Stomach (tissue), 9 donors: ENCODE results near the gene L3MBTL4. TPM values are rescaled to one million over a fixed set of nuclear protein-coding genes. Genes with fewer than 3 reads are reported as not detected.
A peak's percentile ranks its signal among the peaks of the same experiment; 100 is the strongest.

Experiments
- DNase-seq, 2 donors: peaks; one replicate each; pipeline versions ENCODE4 v3.0.0 to v3.0.0-alpha.2; 2013 to 2019
- H3K27ac ChIP-seq, 5 donors: fragments of 200-600 bp in 4 of 5; sonication (generic) in 4 of 5; one replicate each; pipeline ENCODE4 v1.5.1; 2013 to 2019; ENCODE audit warnings: mild to moderate bottlenecking in 1 of 5, moderate library complexity in 1 of 5
- H3K27me3 ChIP-seq, 3 donors: fragments of 200-600 bp; sonication (generic); one replicate each; pipeline ENCODE4 v1.5.1; 2017 to 2019; ENCODE audit warnings: mixed run types in 1 of 3
- H3K36me3 ChIP-seq, 4 donors: fragments of 200-600 bp; sonication (generic); 1 replicate in 3 of 4; 2 replicates in 1 of 4; pipeline ENCODE4 v1.5.1; 2016 to 2019
- H3K4me1 ChIP-seq, 4 donors: fragments of 200-600 bp; sonication (generic); one replicate each; pipeline ENCODE4 v1.5.1; 2016 to 2019
- H3K4me3 ChIP-seq, 4 donors: fragments of 200-600 bp; sonication (generic) in 3 of 4; one replicate each; pipeline ENCODE4 v1.5.1; 2016 to 2019; ENCODE audit warnings: mild to moderate bottlenecking in 1 of 4
- H3K9me3 ChIP-seq, 4 donors: fragments of 200-600 bp; sonication (generic); one replicate each; pipeline ENCODE4 v1.5.1; 2016 to 2019
- EP300 ChIP-seq: sonication (generic); formaldehyde crosslinking; IDR thresholded peaks from one replicate; pipeline ENCODE4 v1.6.1; 2017; ENCODE audit warnings: antibody characterized with exemption
- POLR2A ChIP-seq, 4 donors: fragments of 450-650 bp; IDR thresholded peaks; one replicate each; pipeline ENCODE4 v1.6.1; 2016; ENCODE audit warnings: antibody characterized with exemption in 4 of 4, control low read depth in 2 of 4, mild to moderate bottlenecking in 1 of 4, moderate library complexity in 1 of 4
- POLR2AphosphoS5 ChIP-seq, 3 donors: sonication (generic); formaldehyde crosslinking; IDR thresholded peaks; one replicate each; pipeline ENCODE4 v1.6.1; 2016; ENCODE audit warnings: antibody characterized with exemption in 3 of 3
- WGBS, 5 donors: extraction: QIAGEN DNeasy Blood & Tissue Kit in 3 of 5; methylation state at CpG; one replicate each; pipeline versions ENCODE4 v1.1.5 to v1.1.7; 2013 to 2018; 5-methylcytosine and 5-hydroxymethylcytosine counted together
- intact Hi-C: fragments of 100-400 bp; cut with DNase I; formaldehyde crosslinking; loops from one replicate; pipeline ENCODE4 v1.15.1; 2023; ENCODE audit warnings: low total_unique reads
- polyA plus RNA-seq, 3 donors: library from polyadenylated mRNA; stranded (reverse); fragments of 200-250 nt; gene quantifications; one replicate each; pipeline ENCODE4 v1.2.3, GENCODE V29; 2013
- total RNA-seq, 5 donors: library from RNA; depleted of rRNA; stranded (reverse); fragments of >200 nt; gene quantifications; one replicate each; pipeline versions ENCODE4 v1.1.0 to v1.2.3, GENCODE V29; 2014 to 2016
- TF ChIP-seq, protein P1 (sequence below), 7 experiments: fragments of 450-650 bp in 4 of 7; fragments of 200-600 bp in 3 of 7; sonication (generic) in 3 of 7; IDR thresholded peaks; one replicate each; pipeline ENCODE4 v1.5.1; 2016 to 2019; ENCODE audit warnings: antibody characterized with exemption in 7 of 7, control low read depth in 2 of 7, mild to moderate bottlenecking in 1 of 7
- donor health status: healthy with polysubstance abuse.
- donor health status: Bipolar disorder and iron deficiency.
- donor health status: healthy.

Gene L3MBTL4
- total and polyA plus RNA-seq, 8 donors, result 1.9 to 23.3 (median 7.6) TPM

DNA sequence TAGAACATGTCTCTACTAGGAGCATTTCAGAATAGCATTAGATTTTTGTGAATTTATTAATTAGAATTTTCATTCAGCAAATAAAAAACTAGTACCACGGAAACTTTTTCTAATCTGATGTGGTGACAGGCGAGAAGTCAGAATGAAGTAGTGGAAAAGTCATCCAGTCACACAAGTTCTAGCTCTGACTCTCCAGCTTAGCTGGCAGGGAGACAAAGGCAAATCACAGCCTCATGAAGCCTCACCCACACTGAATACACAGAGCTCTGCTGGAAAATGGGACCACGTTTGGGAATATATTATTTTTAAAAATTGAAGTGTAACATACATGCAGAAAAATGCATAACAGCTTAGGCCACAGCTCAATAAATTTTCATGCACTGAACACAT is 86.1 kb downstream of the L3MBTL4 start:
- peak; percentile 33 to 51 for DNase-seq
- H3K4me3 ChIP-seq, result no peak overlapping the region
- peaks cover 0 to 11% (median 8%) of the 10 kb centered on the region in 4 donors for H3K9me3 ChIP-seq
- peaks cover 0 to 8% (median 4%) of the 10 kb centered on the region in 4 donors for H3K36me3 ChIP-seq
- no peaks in the 10 kb centered on the region for H3K27me3 ChIP-seq
- H3K4me1 ChIP-seq, result peaks cover 0 to 12% (median 9%) of the 10 kb centered on the region in 4 donors
- no peak for TF ChIP-seq POLR2AphosphoS5 (IDR thresholded peaks at IDR 0.05)
- TF ChIP-seq, protein P1, sequence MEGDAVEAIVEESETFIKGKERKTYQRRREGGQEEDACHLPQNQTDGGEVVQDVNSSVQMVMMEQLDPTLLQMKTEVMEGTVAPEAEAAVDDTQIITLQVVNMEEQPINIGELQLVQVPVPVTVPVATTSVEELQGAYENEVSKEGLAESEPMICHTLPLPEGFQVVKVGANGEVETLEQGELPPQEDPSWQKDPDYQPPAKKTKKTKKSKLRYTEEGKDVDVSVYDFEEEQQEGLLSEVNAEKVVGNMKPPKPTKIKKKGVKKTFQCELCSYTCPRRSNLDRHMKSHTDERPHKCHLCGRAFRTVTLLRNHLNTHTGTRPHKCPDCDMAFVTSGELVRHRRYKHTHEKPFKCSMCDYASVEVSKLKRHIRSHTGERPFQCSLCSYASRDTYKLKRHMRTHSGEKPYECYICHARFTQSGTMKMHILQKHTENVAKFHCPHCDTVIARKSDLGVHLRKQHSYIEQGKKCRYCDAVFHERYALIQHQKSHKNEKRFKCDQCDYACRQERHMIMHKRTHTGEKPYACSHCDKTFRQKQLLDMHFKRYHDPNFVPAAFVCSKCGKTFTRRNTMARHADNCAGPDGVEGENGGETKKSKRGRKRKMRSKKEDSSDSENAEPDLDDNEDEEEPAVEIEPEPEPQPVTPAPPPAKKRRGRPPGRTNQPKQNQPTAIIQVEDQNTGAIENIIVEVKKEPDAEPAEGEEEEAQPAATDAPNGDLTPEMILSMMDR (IDR thresholded peaks at IDR 0.05), result no peak
- no peak for TF ChIP-seq POLR2A (IDR thresholded peaks at IDR 0.05)
- no peak for TF ChIP-seq EP300
- no peak overlapping the region for H3K27ac ChIP-seq
- WGBS, 5 donors, result 22 to 36% (median 32%) methylated on average over 3 of the region's 3 CpGs
- intact Hi-C loops, result no loop called here

DNA sequence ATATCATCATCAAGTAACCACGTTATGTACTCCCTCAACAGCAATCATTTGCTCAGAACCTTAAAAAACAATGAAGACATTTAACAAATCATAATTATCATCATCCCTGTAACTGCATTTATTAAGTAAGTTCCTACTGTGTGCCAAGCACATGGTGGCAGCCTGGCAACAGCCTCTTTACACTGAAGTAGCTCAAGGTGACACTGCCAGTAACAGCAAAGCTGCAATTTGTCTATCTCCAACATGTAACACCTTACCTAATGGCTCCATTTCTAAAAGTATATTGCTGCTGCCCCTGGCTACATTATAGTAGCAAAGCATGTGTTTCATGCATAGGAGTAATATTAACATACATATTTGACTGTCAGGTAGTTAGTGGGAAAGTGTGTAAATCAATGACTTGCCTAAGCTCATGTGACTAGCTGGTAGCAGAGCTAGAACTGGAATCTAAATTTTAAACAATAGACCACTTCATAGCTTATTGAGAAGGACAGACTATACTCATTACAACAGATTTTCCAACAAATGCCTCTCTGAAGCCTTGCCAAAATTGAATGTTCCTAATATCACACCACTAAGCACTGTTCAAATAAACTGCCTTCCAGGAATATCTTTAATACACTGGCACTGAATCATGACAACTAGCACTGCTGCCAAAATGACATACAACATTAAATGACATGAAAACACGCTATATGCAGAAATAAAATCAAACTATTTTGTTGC is 86.7 kb downstream of the L3MBTL4 start:
- WGBS, 5 donors, result 47 to 62% (median 58%) methylated on average over 2 of the region's 2 CpGs
- Histone ChIP-seq H3K9me3 (peaks cover 0 to 17% (median 14%) of the 10 kb centered on the region in 4 donors), H3K4me3 (no peak overlapping the region), H3K27ac (no peak overlapping the region), H3K27me3 (no peaks in the 10 kb centered on the region), H3K36me3 (peaks cover 0 to 11% (median 4%) of the 10 kb centered on the region in 4 donors), H3K4me1 (peaks cover 0 to 12% (median 9%) of the 10 kb centered on the region in 4 donors)
- TF ChIP-seq, protein P1 (IDR thresholded peaks at IDR 0.05), result no peak
- TF ChIP-seq POLR2A (IDR thresholded peaks at IDR 0.05) (no peak), EP300 (no peak), POLR2AphosphoS5 (IDR thresholded peaks at IDR 0.05) (no peak)
- DNase-seq, result peak in 1 of 2 donors; percentile 10
- intact Hi-C loops, result no loop called here

DNA sequence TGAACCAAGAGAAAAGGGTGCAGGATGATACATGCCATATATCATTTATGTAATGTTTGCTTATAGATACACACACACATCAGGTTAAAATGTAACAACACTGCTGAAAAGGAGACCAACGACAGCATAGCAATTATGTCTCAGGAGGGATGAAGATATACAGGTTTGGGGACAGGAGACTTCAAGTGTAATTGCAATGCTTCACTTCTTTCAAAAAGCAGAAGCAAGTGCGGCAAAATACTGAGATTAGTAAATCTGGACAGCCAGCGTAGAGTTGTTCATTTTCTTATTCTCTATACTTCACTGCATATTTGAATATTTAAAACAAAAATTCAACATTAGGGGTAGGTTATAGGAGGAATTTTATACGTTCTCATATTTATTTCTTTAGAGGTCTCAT is 87.2 kb downstream of the L3MBTL4 start:
- peaks cover 0 to 12% (median 9%) of the 10 kb centered on the region in 4 donors for H3K4me1 ChIP-seq
- TF ChIP-seq POLR2AphosphoS5 (IDR thresholded peaks at IDR 0.05) (no peak), POLR2A (IDR thresholded peaks at IDR 0.05) (no peak), EP300 (no peak)
- TF ChIP-seq, protein P1 (IDR thresholded peaks at IDR 0.05), result no peak
- 79 to 85% (median 82%) methylated on average over 4 of the region's 4 CpGs for WGBS, 5 donors
- no peak overlapping the region for H3K27ac ChIP-seq
- intact Hi-C loops, result no loop called here
- H3K27me3 ChIP-seq, result no peaks in the 10 kb centered on the region
- peaks cover 0 to 11% (median 4%) of the 10 kb centered on the region in 4 donors for H3K36me3 ChIP-seq
- DNase-seq, result no peak
- no peak overlapping the region for H3K4me3 ChIP-seq
- peaks cover 0 to 22% (median 17%) of the 10 kb centered on the region in 4 donors for H3K9me3 ChIP-seq

DNA sequence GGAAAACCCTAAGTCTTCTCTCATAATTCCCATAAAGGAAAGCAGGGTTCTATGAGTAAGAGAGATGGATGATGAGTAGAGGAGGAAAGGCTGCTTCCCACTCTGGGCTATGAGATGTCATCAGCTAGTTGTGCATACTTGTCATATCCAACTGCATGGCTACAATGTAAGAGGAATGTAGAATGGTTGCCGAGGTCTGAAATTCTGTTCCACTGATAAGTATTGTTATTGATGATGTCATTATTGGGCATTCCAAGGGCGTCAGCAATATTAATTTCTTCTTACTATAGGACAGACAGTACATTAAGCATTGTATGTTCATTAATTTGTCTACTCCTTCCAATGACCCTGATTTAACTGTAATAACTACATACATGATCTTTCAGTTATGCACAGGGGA is 88.1 kb downstream of the L3MBTL4 start:
- intact Hi-C loops, result no loop called here
- peaks cover 0 to 12% (median 9%) of the 10 kb centered on the region in 4 donors for H3K4me1 ChIP-seq
- no peaks in the 10 kb centered on the region for H3K27me3 ChIP-seq
- DNase-seq, result no peak
- H3K9me3 ChIP-seq, result peaks cover 0 to 22% (median 17%) of the 10 kb centered on the region in 4 donors
- peaks cover 0 to 11% (median 4%) of the 10 kb centered on the region in 4 donors for H3K36me3 ChIP-seq
- WGBS, 5 donors, result 86 to 92% (median 88%) methylated on average over 2 of the region's 2 CpGs
- H3K4me3 ChIP-seq, result no peak overlapping the region
- no peak overlapping the region for H3K27ac ChIP-seq
- TF ChIP-seq POLR2A (IDR thresholded peaks at IDR 0.05), result no peak
- no peak for TF ChIP-seq POLR2AphosphoS5 (IDR thresholded peaks at IDR 0.05)
- TF ChIP-seq, protein P1 (IDR thresholded peaks at IDR 0.05), result no peak
- TF ChIP-seq EP300, result no peak
